Inflammatory macrophage treated with lipopolysaccharide for 1 hour (primary cell): ENCODE measurements around the gene RCVRN.
A peak's percentile ranks its signal among the peaks of the same experiment; 100 is the strongest.

Experiments used
- DNase-seq, 2 donors: peaks; one replicate each; pipeline ENCODE4 v3.0.0-alpha.2; 2020 to 2022

Gene RCVRN

GRCh38 chr17:9895923-9896322, 9.1 kb downstream of the RCVRN start:
- DNase-seq, result peak; percentile 22 to 35

GRCh38 chr17:9894231-9894630, 10.8 kb downstream of the RCVRN start:
- no peak for DNase-seq

- DNase-seq, result no peak
Measured at GRCh38 chr17:9893411-9894012, 11.6 kb downstream of the RCVRN start.

- DNase-seq, result peak; percentile 43 to 45
Measured at GRCh38 chr17:9890124-9890523, 14.9 kb downstream of the RCVRN start.

GRCh38 chr17:9887508-9887907, 17.6 kb downstream of the RCVRN start:
- no peak for DNase-seq

- peak in 1 of 2 donors; percentile 49 for DNase-seq
Measured at GRCh38 chr17:9886141-9886930, 18.7 kb downstream of the RCVRN start.

GRCh38 chr17:9883451-9883850, 21.6 kb downstream of the RCVRN start:
- DNase-seq, result no peak

GRCh38 chr17:9880582-9880999, 24.5 kb downstream of the RCVRN start:
- DNase-seq, result peak; percentile 73 to 89

GRCh38 chr17:9878786-9879525, 26.1 kb downstream of the RCVRN start:
- peak; percentile 44 to 78 for DNase-seq

GRCh38 chr17:9878356-9878755, 26.7 kb downstream of the RCVRN start:
- DNase-seq, result no peak

GRCh38 chr17:9875441-9875840, 29.6 kb downstream of the RCVRN start:
- no peak for DNase-seq

GRCh38 chr17:9874722-9875121, 30.3 kb downstream of the RCVRN start:
- no peak for DNase-seq

- DNase-seq, result no peak
Measured at GRCh38 chr17:9872852-9873251, 32.2 kb downstream of the RCVRN start.

GRCh38 chr17:9868552-9868951, 36.5 kb downstream of the RCVRN start:
- no peak for DNase-seq

GRCh38 chr17:9865586-9865985, 39.5 kb downstream of the RCVRN start:
- no peak for DNase-seq

- no peak for DNase-seq
Measured at GRCh38 chr17:9862949-9863348, 42.1 kb downstream of the RCVRN start.

- DNase-seq, result no peak
Measured at GRCh38 chr17:9862220-9862619, 42.9 kb downstream of the RCVRN start.

GRCh38 chr17:9860851-9861250, 44.2 kb downstream of the RCVRN start:
- DNase-seq, result no peak

GRCh38 chr17:9859781-9860180, 45.3 kb downstream of the RCVRN start:
- DNase-seq, result no peak

- no peak for DNase-seq
Measured at GRCh38 chr17:9855036-9855435, 50.0 kb downstream of the RCVRN start.

- DNase-seq, result no peak
Measured at GRCh38 chr17:9854255-9854654, 50.8 kb downstream of the RCVRN start.

GRCh38 chr17:9850151-9850550, 54.9 kb downstream of the RCVRN start:
- no peak for DNase-seq
